Spleen (tissue), 11 donors: ENCODE data around the gene OPRL1. TPM values are rescaled to one million over a fixed set of nuclear protein-coding genes. Genes with fewer than 3 reads are reported as not detected.

Source experiments
- DNase-seq: peaks from one replicate; pipeline ENCODE4 v3.0.0-alpha.2; 2020
- H3K27ac ChIP-seq, 8 donors: fragments of 200-600 bp; sonication (generic) in 7 of 8; 1 replicate in 4 of 8; 2 replicates in 4 of 8; pipeline versions ENCODE4 v1.5.0 to v1.8.0; 2016 to 2021; ENCODE audit warnings: inconsistent platforms in 4 of 8, mild to moderate bottlenecking in 4 of 8, moderate library complexity in 1 of 8
- H3K27me3 ChIP-seq, 7 donors: fragments of 200-600 bp; sonication (generic) in 6 of 7; replicated peaks in 1 of 7; 1 replicate in 4 of 7; 2 replicates in 3 of 7; pipeline versions ENCODE4 v1.5.0 to v1.8.0; 2016 to 2021; ENCODE audit warnings: inconsistent platforms in 3 of 7, mild to moderate bottlenecking in 1 of 7
- H3K36me3 ChIP-seq, 6 donors: fragments of 200-600 bp; sonication (generic) in 5 of 6; 1 replicate in 4 of 6; 2 replicates in 2 of 6; pipeline versions ENCODE4 v1.5.0 to v1.8.0; 2016 to 2021; ENCODE audit warnings: inconsistent platforms in 2 of 6
- H3K4me1 ChIP-seq, 6 donors: fragments of 200-600 bp; sonication (generic) in 5 of 6; 1 replicate in 3 of 6; 2 replicates in 3 of 6; pipeline versions ENCODE4 v1.5.0 to v1.8.0; 2016 to 2021; ENCODE audit warnings: inconsistent platforms in 3 of 6
- H3K4me3 ChIP-seq, 8 donors: fragments of 200-600 bp; sonication (generic) in 7 of 8; 1 replicate in 4 of 8; 2 replicates in 4 of 8; pipeline versions ENCODE4 v1.5.0 to v1.8.0; 2016 to 2021; ENCODE audit warnings: inconsistent platforms in 4 of 8, mild to moderate bottlenecking in 4 of 8, moderate library complexity in 2 of 8
- H3K9me3 ChIP-seq, 8 donors: fragments of 200-600 bp; sonication (generic) in 7 of 8; 1 replicate in 4 of 8; 2 replicates in 4 of 8; pipeline versions ENCODE4 v1.5.0 to v1.8.0; 2016 to 2021; ENCODE audit warnings: inconsistent platforms in 4 of 8
- CTCF ChIP-seq, 11 experiments: fragments of 200-600 bp in 7 of 11; fragments of 450-650 bp in 4 of 11; sonication (generic) in 4 of 11; IDR thresholded peaks in 8 of 11; conservative IDR thresholded peaks in 3 of 11; 1 replicate in 7 of 11; 2 replicates in 4 of 11; pipeline versions ENCODE4 v1.4.0 to v1.8.0; 2016 to 2021; ENCODE audit warnings: antibody characterized with exemption in 11 of 11, inconsistent platforms in 4 of 11, mild to moderate bottlenecking in 1 of 11
- POLR2A ChIP-seq, 3 donors: fragments of 450-650 bp; IDR thresholded peaks; one replicate each; pipeline ENCODE4 v1.5.1; 2017; ENCODE audit warnings: antibody characterized with exemption in 3 of 3, mild to moderate bottlenecking in 1 of 3
- POLR2AphosphoS5 ChIP-seq, 3 donors: sonication (generic); formaldehyde crosslinking; IDR thresholded peaks; one replicate each; pipeline ENCODE4 v1.5.1; 2017; ENCODE audit warnings: antibody characterized with exemption in 3 of 3
- WGBS, 5 donors: extraction: QIAGEN DNeasy Blood & Tissue Kit in 3 of 5; methylation state at CpG; one replicate each; pipeline versions ENCODE4 v1.1.5 to v1.1.7; 2013 to 2018; 5-methylcytosine and 5-hydroxymethylcytosine counted together
- intact Hi-C: fragments of 100-400 bp; cut with DNase I; formaldehyde crosslinking; loops from one replicate; pipeline ENCODE4 v1.15.0; 2023; ENCODE audit warnings: low total_unique reads
- polyA plus RNA-seq, 3 donors: library from polyadenylated mRNA; stranded (reverse); fragments of 200-250 nt; gene quantifications; one replicate each; pipeline ENCODE4 v1.2.1, GENCODE V29; 2013
- total RNA-seq, 7 donors: library from RNA; depleted of rRNA in 3 of 7; stranded (reverse); fragments of >200 nt in 3 of 7; fragmentation: NEBNext Ultra II Directional in 4 of 7; extraction: Animal tissue kit (Norgen Biotek cat#: 25700) in 4 of 7; gene quantifications; one replicate each; pipeline versions ENCODE4 v1.1.0 to v1.2.1, GENCODE V29; 2016 to 2021
- donor health status: healthy with polysubstance abuse.
- donor health status: DM: no; HTN: no; CAD: no; lungs with moderate emphysema.
- donor health status: DM: no; HTN: no; CAD: no.
- donor health status: Bipolar disorder and iron deficiency.
- donor health status: healthy.
- donor health status: DM: no; HTN: no; CAD: no.
- donor health status: DM: yes; HTN: yes; CAD: no.

OPRL1 gene
- total and polyA plus RNA-seq, 10 donors, result 1.9 to 7.9 (median 5.0) TPM

DNA sequence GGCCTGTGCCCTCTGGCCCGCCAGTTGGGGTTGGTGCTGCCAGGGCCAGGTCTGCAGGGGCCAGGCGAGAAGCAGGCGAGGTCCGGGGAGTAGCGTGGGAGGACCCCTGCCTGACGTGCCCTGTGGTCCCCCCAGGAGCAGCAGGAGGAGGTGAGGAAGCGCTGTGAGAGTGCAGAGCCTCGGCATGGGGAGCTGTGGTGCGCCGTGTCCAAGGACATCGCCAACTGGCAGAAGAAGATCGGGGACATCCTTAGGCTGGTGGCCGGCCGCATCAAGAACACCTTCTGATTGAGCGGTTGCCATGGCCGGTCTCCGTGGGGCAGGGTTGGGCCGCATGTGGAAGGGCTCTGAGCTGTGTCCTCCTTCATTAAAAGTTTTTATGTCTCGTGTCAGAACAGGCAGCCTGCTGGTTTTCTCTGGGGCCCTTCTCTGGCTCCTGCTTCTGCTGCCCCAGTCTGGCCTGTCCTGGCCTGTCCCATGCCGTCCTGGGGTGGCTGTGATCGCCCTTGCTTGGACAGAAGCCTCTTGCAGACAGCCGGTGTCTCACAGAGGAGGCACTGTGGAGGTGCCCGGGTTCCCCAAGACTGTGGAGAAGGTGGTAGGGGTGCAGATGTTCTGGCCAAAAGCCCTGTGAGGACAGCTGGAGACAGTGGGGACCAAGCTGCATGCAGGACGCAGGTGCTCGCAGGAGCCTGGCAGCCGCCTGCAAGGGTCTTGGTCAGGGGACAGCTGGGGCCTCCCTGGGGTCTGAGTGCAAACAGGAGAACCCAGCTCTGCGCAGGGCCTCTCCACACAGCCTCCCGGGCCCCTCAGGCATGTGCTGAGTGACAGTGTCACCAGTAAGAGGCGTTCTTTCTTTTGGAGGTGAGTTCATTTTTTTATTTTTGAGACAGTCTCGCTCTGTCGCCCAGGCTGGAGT lies 46.9 kb upstream of the OPRL1 start:
- TF ChIP-seq POLR2A (IDR thresholded peaks at IDR 0.05), result no peak
- TF ChIP-seq POLR2AphosphoS5 (IDR thresholded peaks at IDR 0.05), result peak in 1 of 3 donors; percentile 42
- intact Hi-C loops, result loop anchor here (10.0 kb wide), 1 partner anchor 48 kb away; the partner anchor contains the start of gene PRPF6
- H3K4me3 ChIP-seq, result no peak overlapping the region
- no peaks in the 10 kb centered on the region for H3K9me3 ChIP-seq
- H3K4me1 ChIP-seq, result peaks cover 4 to 48% (median 29%) of the 10 kb centered on the region in 6 donors
- peak; percentile 74 for DNase-seq
- H3K27me3 ChIP-seq, result peaks cover 0 to 17% (median 3%) of the 10 kb centered on the region in 7 donors
- no peak overlapping the region for H3K27ac ChIP-seq
- peaks cover 2 to 78% (median 67%) of the 10 kb centered on the region in 6 donors for H3K36me3 ChIP-seq
- WGBS, 5 donors, result 88 to 94% (median 92%) methylated on average over 29 to 31 of the region's 31 CpGs

DNA sequence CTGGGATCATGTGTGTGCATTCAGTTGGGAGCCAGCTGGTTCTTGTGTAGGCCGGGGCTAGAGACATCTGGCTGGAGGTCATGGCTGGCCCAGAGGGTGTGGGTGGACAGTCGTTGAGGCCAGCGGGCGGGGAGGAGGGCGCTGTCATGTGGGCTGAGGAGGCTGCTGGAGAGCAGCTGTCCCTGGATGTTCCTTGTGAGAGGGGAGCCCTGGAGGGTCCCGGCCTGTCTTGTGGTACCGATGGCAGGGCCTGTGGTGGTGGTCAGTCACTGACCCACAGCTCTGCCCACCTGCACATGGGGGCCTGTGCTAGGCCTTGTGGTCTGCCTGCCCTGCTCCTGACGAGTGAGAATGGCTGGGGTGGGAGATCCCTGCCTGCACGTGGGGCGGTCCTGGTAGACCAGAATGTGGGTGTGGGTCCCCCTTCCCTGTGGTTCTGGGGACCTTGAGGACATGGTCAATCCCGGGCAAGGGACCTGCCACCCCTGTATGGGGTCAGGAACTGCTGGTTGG lies 45.8 kb upstream of the OPRL1 start:
- Histone ChIP-seq H3K36me3 (peaks cover 0 to 67% (median 57%) of the 10 kb centered on the region in 6 donors), H3K4me3 (no peak overlapping the region), H3K27me3 (peaks cover 0 to 28% (median 3%) of the 10 kb centered on the region in 7 donors), H3K4me1 (peaks cover 11 to 59% (median 40%) of the 10 kb centered on the region in 6 donors), H3K9me3 (no peaks in the 10 kb centered on the region), H3K27ac (peak overlapping the region in 3 of 8 donors; percentile 7 to 71 (median 50))
- 69 to 85% (median 78%) methylated on average over 7 to 11 of the region's 11 CpGs for whole genome bisulfite sequencing, 5 donors
- intact Hi-C loops, result loop anchor here (10.0 kb wide), 1 partner anchor 49 kb away; the partner anchor contains the start of gene PRPF6
- no peak for TF ChIP-seq CTCF (IDR thresholded peaks at IDR 0.05 in 8 of 11, conservative IDR thresholded peaks at IDR 0.05 in 3 of 11)
- no peak for TF ChIP-seq POLR2A (IDR thresholded peaks at IDR 0.05)
- peak; percentile 15 to 66 (median 57) for TF ChIP-seq POLR2AphosphoS5 (IDR thresholded peaks at IDR 0.05)
- DNase-seq, result peak; percentile 71

DNA sequence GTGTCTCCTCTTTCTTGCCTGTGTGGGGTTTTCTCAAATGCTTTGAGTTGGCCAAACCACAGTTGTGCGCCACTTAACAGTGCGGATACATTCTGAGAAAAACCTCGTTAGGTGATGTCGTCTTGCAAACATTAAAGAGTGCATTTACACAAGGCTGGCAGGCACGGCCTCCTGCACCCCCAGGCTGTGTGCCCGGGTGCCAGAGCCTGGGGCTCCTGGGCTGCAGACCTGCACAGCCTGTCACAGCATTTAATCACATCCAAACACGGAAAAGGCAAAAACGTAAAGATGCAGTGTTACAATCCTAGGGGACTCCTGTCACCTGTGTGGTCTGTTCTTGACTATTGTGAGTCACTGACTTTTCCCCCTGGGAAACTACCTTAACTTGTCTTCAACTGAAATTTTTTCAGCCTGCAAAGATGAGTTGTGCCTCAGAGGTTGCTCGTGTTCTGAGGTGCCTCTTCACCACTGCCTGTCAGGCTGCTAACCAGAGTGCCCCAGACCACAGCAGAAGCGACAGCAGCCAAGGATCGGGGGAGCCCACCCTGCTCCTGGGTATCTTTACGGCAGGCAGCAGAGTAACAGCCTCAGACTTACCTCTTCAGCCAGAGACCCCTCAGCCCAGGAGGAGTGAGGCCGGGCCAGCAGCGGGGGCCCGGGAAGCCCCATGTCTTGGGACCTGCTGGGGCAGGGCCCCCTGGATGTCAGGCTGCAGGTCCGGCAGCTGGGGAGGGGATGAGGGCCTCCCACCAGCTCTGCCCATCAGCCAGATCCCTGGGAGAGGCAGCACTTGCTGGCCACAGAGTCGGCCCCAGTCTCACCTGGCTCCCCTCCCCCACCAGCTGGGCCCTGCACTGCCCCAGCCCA lies 44.6 kb upstream of the OPRL1 start:
- Histone ChIP-seq H3K27ac (peak overlapping the region in 5 of 8 donors; percentile 23 to 71 (median 48)), H3K4me1 (peaks cover 19 to 71% (median 52%) of the 10 kb centered on the region in 6 donors), H3K27me3 (peaks cover 0 to 40% (median 3%) of the 10 kb centered on the region in 7 donors), H3K4me3 (no peak overlapping the region), H3K9me3 (no peaks in the 10 kb centered on the region), H3K36me3 (peaks cover 0 to 55% (median 44%) of the 10 kb centered on the region in 6 donors)
- TF ChIP-seq POLR2AphosphoS5 (IDR thresholded peaks at IDR 0.05), result peak in 2 of 3 donors; percentile 5 to 36
- no peak for TF ChIP-seq POLR2A (IDR thresholded peaks at IDR 0.05)
- TF ChIP-seq CTCF (IDR thresholded peaks at IDR 0.05 in 8 of 11, conservative IDR thresholded peaks at IDR 0.05 in 3 of 11), result no peak
- peak; percentile 73 for DNase-seq
- 76 to 80% (median 77%) methylated on average over 15 to 17 of the region's 17 CpGs for WGBS, 5 donors
- intact Hi-C loops, result loop anchor here (10.0 kb wide), 1 partner anchor 50 kb away; the partner anchor contains the start of gene PRPF6

DNA sequence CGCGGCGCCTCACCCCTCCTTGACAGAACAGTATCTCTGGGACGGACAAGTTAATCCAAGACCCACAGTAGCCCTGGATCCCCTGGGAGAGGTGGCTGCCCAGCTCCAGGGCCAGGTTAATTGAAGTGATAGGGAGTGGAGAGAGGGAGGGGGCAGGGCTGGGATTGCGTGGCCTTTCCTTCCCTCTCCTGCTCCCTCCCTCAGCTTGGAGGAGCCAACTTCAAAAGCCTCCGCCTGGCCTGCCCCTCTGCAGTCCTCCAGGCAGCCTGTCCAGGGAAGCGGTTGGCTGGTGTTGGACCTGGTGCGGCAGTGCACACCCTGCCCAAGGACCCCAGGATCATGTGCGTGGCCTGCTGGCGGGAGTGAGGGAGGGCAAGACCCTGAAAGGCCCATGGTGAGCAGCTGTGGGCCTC lies 43.9 kb upstream of the OPRL1 start, which contains the start of gene C20orf204:
Gene C20orf204, plus strand, starts transcription at position 250 of the 413 bp plus-strand sequence. Its CDS starts 142 bp downstream, at position 392.
- Histone ChIP-seq H3K4me1 (peaks cover 19 to 78% (median 55%) of the 10 kb centered on the region in 6 donors), H3K36me3 (peaks cover 0 to 48% (median 38%) of the 10 kb centered on the region in 6 donors), H3K27ac (peak within 1 kb of the TSS in 5 of 8 donors; percentile 23 to 71 (median 48)), H3K9me3 (no peaks in the 10 kb centered on the region), H3K4me3 (no peak within 1 kb of the TSS), H3K27me3 (peaks cover 0 to 47% (median 3%) of the 10 kb centered on the region in 7 donors)
- no peak for TF ChIP-seq POLR2A (IDR thresholded peaks at IDR 0.05)
- peak in 1 of 3 donors; percentile 45 for TF ChIP-seq POLR2AphosphoS5 (IDR thresholded peaks at IDR 0.05)
- intact Hi-C loops, result loop anchor here (10.0 kb wide), 1 partner anchor 51 kb away; the partner anchor contains the start of gene PRPF6
- no peak for DNase-seq
- WGBS, 5 donors, result 79 to 94% (median 86%) methylated on average over 10 of the region's 10 CpGs
